Right renal pelvis (tissue), 4 donors: ENCODE measurements around the gene CYSRT1. TPM values are rescaled to one million over a fixed set of nuclear protein-coding genes. Genes with fewer than 3 reads are reported as not detected.
"Not testable (repeated sequence)": the region's sequence is repeated elsewhere in the genome, so short reads cannot be mapped to it uniquely, and the experiment has no call there.

Experiments used
- DNase-seq, 4 donors: peaks; one replicate each; pipeline ENCODE4 v3.0.0-alpha.2; 2013; ENCODE audit warnings: low read depth in 4 of 4, low spot score in 3 of 4, missing footprints in 1 of 4
- polyA plus RNA-seq, 4 donors: library from polyadenylated mRNA; unstranded; fragments of 120-200 nt; gene quantifications; one replicate each; pipeline ENCODE4 v1.2.1, GENCODE V29; 2013; ENCODE audit not compliant: insufficient read length in 4 of 4

Gene CYSRT1
- polyA plus RNA-seq, 4 donors = 4.9 to 14.2 (median 10.8) TPM

- DNase-seq = no peak
Measured at GRCh38 chr9:137234055-137234697, 9.2 kb downstream of the CYSRT1 start.

DNA sequence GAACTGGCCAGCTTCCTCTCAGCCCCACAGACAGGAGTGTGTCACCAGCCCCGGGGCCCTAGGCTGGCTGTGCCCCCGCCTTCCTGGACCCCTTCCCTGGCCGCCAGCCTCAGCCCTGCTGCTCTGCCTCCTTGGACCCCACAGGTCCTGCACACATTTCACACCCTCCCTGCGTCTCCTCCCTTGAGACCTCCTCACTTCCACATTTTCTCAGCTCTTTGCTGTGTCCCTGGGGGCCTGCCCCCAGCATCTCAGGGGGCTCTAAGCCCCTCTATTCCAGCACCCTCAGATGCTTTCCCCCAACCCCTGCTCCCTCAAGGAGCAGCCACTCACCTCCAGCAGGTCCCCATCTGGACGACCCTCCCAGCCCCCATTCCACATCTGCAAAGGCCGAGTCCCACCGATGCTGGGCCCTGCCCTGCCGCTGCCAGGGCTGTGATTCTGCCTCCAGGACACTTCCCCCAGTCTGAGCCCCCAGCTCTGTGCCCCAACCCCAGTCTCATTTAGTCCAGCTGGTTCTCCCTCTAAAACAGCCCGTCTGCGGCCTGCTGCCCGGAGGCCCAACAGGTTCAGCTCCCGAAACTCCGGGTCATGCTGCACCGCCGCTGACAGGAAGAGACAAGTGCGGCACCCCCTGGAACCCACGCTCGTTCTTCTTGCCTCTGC lies 9.9 kb downstream of the CYSRT1 start:
- no peak for DNase-seq

GRCh38 chr9:137235424-137236237 lies 10.7 kb downstream of the CYSRT1 start:
- DNase-seq = no peak

DNA sequence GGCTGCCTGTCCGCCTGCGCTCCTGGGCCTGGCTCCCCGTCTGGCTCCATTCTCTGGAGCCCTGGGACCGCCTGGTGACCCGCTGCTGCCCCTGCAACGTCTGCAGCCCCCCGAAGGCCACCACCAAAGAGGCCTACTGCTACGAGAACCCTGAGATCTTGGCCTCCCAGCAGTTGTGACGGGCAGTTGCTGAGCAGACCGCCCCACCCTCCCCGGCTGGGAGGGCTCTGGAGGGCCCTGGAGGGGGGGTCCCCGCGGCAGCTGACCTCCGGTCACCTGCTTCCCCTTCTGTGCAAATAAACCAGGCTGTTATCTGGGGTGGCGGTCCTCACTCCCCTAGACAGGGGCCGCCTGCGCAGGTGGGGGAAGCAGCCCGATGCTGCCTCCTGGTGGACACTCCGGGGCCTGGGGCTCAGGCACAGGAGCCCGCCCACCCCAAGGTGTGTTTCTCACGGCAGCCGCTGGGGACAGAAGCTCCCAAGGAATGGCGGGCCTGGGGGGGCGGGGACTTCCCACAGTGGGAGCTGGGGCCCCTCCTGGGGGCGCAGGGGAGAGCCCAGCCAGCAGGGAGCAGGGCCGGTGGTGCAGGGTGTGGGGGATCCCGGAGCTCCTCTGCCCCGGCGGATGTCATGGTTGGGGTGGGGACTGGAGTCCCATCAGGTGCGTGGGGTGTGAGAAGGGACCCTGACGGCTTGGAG lies 11.4 kb downstream of the CYSRT1 start:
- peak; percentile 67 to 81 (median 72) for DNase-seq

DNA sequence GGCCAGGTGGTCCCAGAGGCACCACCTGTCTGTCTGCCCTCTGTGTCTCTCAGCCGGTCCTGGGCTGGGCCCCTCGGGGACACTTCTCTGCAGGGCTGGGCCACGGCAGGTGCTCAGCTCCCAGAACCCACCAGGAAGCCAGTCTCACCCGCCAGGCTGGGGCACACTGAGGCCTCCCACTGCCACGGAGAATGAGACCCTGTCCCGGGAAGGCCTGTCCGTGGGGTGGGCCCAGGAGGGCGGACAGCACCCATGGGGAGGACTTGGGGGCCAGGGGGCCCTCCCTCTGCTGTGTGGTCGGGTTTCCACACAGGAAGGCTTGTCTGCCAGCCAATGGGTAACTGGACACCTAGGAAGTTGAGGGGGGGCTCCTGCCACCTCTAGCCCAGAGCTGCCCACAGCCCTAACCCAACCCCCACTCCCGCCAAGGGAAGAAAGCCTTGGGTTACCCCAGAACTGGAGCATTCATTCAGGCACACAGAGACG lies 12.0 kb downstream of the CYSRT1 start:
- no peak for DNase-seq

DNA sequence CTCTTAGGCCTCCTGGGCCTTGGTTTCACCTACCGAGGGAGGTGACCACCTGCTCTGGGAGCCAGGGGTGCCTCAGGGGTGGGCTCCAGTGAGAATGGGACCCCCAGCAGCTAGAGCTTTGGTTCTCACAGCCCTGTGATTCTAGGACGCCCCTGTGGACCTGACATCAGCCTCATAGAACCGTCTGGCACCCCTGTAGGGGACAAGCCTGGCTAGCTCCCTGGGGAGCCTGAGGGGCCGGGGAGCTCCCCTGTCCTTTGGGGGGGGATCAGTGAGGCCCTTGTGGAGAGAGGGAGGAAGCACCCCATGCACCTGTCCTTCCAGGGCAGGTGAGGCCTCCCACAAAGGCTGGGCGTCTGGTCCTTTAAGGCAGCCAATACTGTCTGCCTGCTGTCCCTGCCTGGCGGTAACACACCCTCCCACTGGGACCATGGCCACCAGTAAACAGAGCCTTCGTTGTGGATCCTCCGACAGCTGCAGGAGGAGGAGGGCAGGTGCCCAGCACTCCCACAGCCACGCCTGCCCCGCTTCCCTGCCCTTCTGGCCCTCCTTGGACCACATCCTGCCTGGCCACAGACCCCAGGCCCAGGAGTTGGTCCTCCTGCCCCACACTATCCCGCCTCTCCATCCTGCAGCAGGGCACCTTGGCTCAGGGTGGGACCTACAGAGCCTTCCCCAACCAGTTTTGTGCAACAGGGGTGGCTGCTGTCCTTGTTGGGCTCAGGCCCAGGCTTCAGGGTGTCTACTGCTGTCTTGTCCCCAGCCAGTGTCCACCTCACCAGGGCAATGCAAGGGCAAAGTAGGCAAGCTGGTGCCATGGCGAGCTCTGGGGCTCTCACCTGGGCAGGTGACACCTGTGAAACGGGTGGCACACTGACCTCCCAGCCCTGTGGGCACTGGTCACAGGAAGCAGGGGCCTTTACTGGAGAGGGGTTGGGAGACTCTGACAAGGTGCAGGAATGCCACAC lies 13.1 kb downstream of the CYSRT1 start:
- no peak for DNase-seq

- DNase-seq = not testable (repeated sequence)
Measured at GRCh38 chr9:137239541-137240200, 14.7 kb downstream of the CYSRT1 start.

DNA sequence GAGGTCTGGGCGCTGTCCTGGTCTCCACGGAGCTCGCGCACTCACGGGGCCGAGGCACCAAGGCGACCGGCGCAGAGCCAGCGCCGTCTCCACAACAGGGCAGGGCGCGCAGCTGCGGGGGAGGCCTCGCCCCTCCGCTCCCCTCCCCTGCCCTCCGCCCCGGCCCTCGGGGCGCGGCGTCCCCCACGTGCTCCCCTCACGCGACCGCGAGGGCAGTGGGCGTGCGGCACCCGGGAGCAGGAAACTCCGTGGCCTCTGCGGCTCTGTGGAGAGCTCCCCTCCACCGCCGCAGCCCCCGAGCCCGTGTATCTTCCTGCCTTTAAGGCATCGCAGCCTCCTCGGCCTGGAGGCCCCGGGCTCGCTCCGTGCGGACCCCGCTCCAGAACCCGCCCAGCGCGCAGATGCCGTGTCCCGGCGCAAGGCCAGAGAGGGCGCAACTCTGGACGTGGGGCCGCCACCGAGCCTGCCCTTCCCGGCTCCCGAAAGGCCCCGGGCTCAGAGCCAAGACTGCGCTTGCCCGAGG lies 15.4 kb downstream of the CYSRT1 start:
- DNase-seq = peak in 2 of 4 donors; percentile 49 to 53

GRCh38 chr9:137240841-137241489 lies 16.0 kb downstream of the CYSRT1 start, which contains the start of gene TUBB4B:
Gene TUBB4B, plus strand, starts transcription at chr9:137241287. Its CDS starts 74 bp downstream, at chr9:137241361.
- peak; percentile 97 to 100 (median 99) for DNase-seq

DNA sequence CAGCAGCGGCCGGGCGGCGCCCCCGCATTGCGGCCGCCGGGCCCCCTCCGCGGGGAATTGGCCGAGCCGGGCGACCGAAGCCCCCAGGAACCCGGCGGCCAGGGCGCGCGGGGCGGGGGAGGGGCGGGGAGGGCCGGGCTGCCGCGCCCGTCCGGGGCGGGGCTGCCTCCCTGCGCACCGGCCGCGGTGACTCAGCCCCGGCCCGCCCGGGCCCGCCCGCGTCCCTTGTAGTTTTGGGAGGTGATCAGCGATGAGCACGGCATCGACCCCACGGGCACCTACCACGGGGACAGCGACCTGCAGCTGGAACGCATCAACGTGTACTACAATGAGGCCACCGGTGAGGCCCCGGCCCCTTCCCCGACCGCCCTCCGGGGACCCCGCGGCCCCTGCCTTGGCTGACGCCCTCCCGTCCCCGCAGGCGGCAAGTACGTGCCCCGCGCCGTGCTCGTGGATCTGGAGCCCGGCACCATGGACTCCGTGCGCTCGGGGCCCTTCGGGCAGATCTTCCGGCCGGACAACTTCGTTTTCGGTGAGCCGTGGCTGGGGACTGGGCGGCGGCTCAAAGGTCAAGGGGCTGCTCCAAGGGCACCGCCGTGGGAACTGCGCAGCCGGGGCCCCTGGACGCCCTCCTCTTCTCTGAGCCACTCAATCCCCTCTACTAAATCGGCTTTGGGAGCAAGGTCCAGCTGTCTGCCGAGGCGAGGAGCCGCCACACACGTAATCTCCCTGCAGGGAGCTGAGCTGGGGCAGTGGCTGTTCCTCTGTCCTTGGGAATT lies 16.7 kb downstream of the CYSRT1 start:
- no peak for DNase-seq

- no peak for DNase-seq
Measured at GRCh38 chr9:137242269-137243203, 17.6 kb downstream of the CYSRT1 start.

- DNase-seq = not testable (repeated sequence)
Measured at GRCh38 chr9:137243266-137243625, 18.3 kb downstream of the CYSRT1 start.

DNA sequence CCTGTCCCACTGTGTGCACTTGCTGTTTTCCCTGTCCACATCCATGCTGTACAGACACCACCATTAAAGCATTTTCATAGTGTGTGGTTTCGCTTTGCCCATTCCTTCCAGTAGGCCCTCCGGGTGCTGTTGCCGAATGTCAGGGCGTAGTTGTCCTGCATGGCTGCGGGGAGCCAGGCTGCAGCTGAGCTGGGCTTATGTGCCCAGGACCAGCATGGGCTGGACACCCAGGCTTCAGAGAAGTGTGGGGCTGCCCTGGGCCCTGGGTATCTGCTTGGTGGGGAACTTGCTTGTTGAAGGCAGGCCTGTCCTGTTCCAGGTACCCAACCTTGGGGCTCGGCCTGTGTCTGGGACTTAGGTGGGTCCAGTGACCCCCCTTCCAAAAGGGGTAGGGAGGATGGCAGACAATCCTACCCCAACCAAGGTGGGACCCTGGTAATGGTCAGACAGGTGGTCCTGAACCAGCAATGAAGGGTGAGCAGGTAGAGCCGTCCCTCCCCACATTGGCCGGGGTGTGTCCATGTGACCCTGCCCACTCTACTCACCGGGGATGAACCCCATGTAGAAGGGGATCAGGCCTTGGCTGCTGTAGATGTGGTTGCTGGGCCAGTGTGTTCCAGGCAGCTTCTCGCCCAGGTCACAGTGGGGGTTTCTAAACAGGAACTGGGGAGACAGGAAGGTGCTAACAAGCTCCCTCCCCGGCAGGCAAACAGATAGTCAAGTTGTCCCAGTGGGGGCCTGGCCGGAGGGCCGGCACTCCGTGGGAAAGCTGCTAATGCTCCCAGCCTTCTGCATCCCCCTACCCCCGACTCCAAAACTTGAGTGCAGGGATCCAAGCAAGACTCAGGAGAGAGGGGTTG lies 18.9 kb downstream of the CYSRT1 start:
- DNase-seq = no peak

DNA sequence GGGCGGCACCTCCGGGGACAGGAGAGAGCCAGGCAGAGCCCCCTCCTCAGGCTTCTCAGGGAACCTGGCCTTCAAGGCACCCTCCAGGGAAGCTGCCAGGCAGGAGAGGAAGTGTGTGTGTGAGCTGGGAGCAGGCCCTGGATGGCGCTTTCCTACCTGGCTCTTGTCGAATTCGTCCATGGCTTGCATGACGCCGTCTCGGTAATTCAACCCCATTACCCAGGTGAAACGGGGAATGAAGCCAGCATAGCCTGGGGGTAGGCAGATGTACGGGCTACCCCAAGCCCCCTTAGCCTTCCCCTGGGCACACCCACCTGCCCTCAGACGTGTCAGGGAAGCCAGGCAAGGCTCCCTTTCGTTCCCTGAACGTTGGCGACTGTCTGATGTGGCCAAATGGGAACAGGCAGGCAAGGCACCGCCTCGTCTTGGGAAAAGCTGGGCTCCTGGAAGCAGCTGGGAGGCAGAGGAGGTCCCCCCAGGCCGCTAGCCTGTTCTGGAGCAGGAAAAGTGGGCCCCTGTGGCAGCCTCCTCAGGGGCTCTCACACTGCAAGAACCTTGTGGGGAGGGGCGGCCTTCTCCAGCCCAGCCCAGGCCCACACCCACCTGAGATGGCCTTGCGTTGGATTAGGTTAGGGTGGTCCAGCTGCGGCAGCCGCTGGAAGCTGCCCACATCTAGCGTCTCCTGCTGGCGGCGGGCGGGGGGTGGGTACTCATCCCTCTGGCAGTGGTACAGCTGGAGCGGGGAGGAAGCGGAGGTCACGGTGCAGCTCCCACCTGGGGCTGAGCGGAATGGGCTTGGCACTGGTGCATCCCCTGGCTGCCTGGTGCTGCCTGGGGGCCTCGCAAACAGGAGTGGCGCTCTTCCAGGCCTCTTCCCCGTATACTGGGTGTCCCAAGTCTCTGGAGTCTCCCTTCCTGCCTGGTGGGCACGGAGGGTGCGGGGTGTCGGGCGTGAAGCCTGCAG lies 19.8 kb downstream of the CYSRT1 start:
- DNase-seq = no peak
